HG03280 (cell line): ENCODE measurements around the gene AQP1.

ENCODE experiments used
- ATAC-seq: cut with Tn5 transposase; IDR thresholded peaks from one replicate; pipeline ENCODE4 v1.9.1; 2021; ENCODE audit warnings: mild to moderate bottlenecking, moderate library complexity; ENCODE audit not compliant: unreplicated experiment

AQP1 gene

GRCh38 chr7:30918676-30919075 is 7.0 kb downstream of the AQP1 start:
- no peak for ATAC-seq

GRCh38 chr7:30920021-30920583 is 8.4 kb downstream of the AQP1 start:
- ATAC-seq = no peak

- ATAC-seq = no peak
Measured at GRCh38 chr7:30920584-30921539, 9.2 kb downstream of the AQP1 start.

- no peak for ATAC-seq
Measured at GRCh38 chr7:30921540-30922401, 10.1 kb downstream of the AQP1 start.

- ATAC-seq = no peak
Measured at GRCh38 chr7:30922596-30922995, 10.9 kb downstream of the AQP1 start.

GRCh38 chr7:30923009-30923773 is 11.5 kb downstream of the AQP1 start:
- no peak for ATAC-seq

DNA sequence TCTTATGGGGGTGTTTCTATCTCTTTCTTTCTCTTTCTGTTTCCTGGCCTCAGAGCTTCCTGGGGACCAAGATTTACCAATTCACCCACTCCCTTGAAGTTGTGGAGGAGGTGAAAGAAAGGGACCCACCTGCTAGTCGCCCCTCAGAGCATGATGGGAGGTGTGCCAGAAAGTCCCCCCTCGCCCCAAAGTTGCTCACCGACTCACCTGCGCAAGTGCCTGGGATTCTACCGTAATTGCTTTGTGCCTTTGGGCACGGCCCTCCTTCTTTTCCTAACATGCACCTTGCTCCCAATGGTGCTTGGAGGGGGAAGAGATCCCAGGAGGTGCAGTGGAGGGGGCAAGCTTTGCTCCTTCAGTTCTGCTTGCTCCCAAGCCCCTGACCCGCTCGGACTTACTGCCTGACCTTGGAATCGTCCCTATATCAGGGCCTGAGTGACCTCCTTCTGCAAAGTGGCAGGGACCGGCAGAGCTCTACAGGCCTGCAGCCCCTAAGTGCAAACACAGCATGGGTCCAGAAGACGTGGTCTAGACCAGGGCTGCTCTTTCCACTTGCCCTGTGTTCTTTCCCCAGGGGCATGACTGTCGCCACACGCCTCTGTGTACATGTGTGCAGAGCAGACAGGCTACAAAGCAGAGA is 12.2 kb downstream of the AQP1 start:
- no peak for ATAC-seq

DNA sequence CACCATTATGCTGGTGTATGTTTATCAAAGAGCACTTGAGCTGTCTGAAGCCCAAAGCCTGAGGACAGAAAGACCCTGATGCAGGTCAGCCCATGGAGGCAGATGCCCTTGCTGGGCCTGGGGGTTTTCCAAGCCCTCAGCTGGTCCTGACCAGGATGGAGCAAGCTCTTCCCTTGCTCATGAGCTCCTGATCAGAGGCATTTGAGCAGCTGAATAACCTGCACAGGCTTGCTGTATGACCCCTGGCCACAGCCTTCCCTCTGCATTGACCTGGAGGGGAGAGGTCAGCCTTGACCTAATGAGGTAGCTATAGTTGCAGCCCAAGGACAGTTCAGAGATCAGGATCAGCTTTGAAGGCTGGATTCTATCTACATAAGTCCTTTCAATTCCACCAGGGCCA is 13.0 kb downstream of the AQP1 start:
- ATAC-seq = no peak

DNA sequence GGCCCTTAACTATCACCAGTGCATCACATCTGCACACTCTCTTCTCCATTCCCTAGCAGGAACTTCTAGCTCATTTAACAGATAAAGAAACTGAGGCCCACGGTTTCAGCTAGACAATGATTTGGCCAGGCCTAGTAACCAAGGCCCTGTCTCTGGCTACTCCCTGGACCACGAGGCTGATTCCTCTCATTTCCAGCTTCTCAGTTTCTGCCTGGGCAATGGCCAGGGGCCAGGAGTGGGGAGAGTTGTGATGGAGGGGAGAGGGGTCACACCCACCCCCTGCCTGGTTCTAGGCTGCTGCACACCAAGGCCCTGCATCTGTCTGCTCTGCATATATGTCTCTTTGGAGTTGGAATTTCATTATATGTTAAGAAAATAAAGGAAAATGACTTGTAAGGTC is 13.5 kb downstream of the AQP1 start:
- no peak for ATAC-seq

DNA sequence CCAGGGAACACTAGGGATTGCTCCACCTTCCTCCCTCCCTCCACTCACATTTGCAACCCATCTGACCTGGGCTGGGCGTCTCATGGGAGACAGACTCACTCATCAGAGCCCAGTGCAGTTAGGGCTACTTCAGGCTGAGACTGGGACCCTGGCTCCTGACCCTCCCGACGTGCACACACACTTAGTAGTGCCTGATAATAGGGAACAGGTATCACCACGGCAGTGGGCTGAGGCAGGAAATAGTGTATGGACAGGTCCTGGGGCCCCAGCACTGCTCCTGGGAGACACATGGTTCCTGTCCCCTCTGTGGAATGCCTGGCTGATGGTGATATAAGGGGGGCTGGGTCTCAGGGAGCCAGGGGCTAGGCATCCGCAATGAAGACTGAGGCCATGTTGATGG is 14.3 kb downstream of the AQP1 start:
- ATAC-seq = no peak

DNA sequence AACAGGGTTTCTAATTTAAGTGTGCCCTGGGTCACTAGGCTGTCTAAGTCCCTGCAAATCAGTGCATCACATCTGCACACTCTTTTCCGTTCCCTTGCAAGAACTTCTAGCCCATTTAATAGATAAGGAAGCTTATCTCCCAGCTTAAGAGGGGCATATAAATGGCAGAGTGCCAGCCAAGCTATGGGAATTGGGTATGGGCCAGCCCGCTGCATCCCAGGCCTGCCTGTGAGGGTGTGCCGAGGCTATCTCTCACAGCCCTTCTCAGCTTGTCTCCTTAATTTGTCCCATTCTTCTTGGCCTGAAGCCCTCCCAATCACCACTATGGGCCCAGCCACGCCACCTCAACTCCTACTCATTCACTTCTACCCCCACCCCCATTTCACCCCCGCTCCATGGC is 14.7 kb downstream of the AQP1 start:
- no peak for ATAC-seq

- ATAC-seq = no peak
Measured at GRCh38 chr7:30927040-30927439, 15.4 kb downstream of the AQP1 start.

DNA sequence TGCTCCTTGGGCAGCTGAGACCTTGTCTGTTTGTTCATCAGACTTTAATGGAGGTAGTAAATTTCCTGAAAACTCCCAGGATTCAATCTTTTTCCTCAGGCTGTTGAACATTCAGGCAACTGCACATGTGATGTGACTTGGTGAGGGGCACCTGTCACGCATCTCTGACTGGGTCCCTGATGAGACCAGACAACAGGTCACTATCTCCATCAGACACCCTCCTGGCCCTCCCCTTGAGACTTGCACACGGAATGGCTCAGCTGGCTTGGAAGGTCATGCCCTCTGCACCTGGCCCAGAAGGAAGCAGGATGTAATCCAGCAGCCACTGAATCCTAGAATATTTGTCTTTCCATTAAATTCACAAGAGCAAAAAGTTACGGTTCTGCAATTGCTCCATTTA is 15.9 kb downstream of the AQP1 start:
- no peak for ATAC-seq

DNA sequence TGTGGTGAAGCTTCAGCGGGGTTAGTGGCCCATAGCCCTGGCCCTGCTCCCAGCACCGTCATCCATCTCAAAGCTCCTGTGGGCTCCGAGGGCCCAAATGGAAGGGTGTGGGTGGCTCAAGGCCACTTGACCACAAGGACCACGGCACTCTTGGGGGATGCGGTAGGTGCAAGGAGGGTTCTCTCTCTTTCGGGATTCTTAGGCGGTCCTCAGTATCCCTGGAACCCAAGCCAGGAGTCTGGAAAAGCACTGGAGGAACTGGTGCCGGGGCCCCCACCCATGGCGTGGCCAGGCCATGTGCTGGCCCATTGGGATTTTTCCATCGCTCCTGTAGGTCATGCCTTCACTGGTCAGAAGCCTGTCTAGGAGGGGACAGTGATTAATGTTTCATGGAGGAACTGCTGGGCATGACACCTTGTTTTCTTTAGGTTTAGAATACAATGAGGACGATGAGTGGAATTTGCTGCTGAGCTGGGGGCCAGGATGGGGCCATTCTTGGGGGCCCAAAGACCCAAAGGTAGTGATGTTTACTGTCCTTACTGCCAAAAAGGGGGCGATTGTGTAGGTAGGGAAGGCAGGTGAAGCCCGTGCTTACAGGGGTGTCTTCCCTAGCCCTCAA is 16.7 kb downstream of the AQP1 start:
- no peak for ATAC-seq

- ATAC-seq = no peak
Measured at GRCh38 chr7:30929686-30930085, 18.0 kb downstream of the AQP1 start.

GRCh38 chr7:30930621-30931020 is 19.0 kb downstream of the AQP1 start:
- ATAC-seq = no peak

- ATAC-seq = no peak
Measured at GRCh38 chr7:30931161-30931928, 19.7 kb downstream of the AQP1 start.

DNA sequence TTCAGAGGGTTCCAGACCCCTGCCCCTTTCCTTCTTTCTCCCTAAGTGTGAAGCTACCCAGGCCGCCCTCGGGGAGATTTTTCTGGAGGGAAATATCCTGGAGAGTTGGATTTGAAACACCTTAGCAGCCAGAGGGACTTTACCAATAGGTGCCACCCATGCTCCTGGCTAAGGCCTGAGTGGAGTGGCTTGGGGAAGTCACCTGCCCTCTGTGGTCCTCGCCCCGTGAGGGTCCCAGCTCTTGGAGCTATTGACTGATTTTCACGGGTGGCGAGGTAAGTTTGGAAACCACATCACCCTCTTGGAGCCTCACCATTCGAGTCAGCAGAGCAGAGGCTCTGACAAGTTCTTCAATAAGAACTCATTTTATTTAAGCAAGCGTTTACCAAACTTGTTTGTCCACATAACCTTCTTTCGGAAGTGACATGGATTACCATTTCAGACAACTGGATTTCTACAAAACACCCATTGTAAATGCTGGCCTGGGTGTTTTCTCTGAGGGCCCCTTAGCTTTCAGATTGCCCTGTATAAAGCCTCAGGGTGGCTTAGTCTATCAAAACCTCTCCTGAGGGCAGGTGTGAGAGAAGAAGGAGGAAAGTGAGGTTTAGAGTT is 20.4 kb downstream of the AQP1 start:
- ATAC-seq = no peak

- ATAC-seq = no peak
Measured at GRCh38 chr7:30932562-30932961, 20.9 kb downstream of the AQP1 start.
